Erythroblast (primary cell): ENCODE measurements around the gene PDE6C.

Experiments used
- GATA1 ChIP-seq: IDR thresholded peaks from 2 replicates; pipeline ENCODE4 v1.6.1; 2011; ENCODE audit warnings: low read depth, mild to moderate bottlenecking, control low read depth, low read length, moderate library complexity
- POLR2A ChIP-seq: IDR thresholded peaks from 2 replicates; pipeline ENCODE4 v1.6.1; 2011; ENCODE audit warnings: mild to moderate bottlenecking, low read length

GRCh38 chr10:93591065-93591808, 21.1 kb upstream of the PDE6C start:
- TF ChIP-seq POLR2A (no peak), GATA1 (no peak)
